Suppressor macrophage (primary cell): ENCODE data around the gene FRAT1.

Experiments used
- DNase-seq, 4 experiments: peaks; one replicate each; pipeline ENCODE4 v3.0.0-alpha.2; 2020 to 2022

Gene FRAT1

GRCh38 chr10:97307866-97308780 lies 10.9 kb upstream of the FRAT1 start:
- no peak for DNase-seq

- DNase-seq = peak in 1 of 4 experiments; percentile 40
Observed at GRCh38 chr10:97311111-97311626, 7.9 kb upstream of the FRAT1 start.

DNA sequence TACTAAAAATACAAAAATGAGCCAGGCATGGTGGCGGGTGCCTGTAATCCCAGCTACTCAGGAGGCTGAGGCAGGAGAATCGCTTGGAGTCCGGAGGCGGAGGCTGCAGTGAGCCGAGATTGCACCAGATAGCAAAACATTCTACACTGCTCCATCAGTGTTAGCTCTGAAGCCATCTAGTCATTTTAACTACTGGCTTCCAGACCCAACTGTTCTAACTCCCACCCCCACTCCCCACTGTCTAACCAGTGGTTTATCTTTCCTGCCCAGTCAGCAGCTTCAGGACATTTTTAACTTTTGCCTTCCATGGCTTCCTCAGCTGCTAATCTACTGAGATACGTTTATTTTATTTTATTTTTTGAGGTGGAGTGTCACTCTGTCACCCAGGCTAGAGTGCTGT lies 6.2 kb upstream of the FRAT1 start:
- no peak for DNase-seq

GRCh38 chr10:97314671-97315070 lies 4.4 kb upstream of the FRAT1 start:
- no peak for DNase-seq

- peak; percentile 67 to 84 (median 74) for DNase-seq
Observed at GRCh38 chr10:97319671-97320479, 804 bp downstream of the FRAT1 start.

GRCh38 chr10:97320480-97321031 lies 1.5 kb downstream of the FRAT1 start:
- DNase-seq = no peak

- peak; percentile 85 to 91 (median 89) for DNase-seq
Observed at GRCh38 chr10:97321032-97321803, 2.1 kb downstream of the FRAT1 start.

GRCh38 chr10:97321804-97322190 lies 2.7 kb downstream of the FRAT1 start:
- no peak for DNase-seq

- DNase-seq = no peak
Observed at GRCh38 chr10:97323501-97323900, 4.4 kb downstream of the FRAT1 start.

DNA sequence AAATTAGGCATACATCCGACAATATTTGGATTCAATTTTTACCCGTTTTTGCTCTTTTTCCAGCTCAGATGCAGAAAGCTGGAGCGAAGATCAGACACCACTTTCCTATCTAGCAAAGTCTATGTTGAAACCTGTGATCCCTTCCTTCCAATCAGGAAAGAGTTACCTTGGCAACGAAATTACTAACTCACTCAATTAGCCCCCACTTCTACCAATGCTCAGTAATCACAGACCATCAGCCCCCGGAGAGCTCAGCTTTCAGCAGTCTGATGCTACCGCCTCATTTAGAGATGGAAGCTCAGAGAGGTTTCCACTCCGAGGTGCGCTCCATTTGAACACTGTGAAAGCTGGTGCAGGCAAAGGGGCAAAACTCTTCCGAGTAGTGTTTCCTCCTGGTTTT lies 6.7 kb downstream of the FRAT1 start:
- no peak for DNase-seq

- DNase-seq = no peak
Observed at GRCh38 chr10:97327348-97328294, 8.6 kb downstream of the FRAT1 start.

DNA sequence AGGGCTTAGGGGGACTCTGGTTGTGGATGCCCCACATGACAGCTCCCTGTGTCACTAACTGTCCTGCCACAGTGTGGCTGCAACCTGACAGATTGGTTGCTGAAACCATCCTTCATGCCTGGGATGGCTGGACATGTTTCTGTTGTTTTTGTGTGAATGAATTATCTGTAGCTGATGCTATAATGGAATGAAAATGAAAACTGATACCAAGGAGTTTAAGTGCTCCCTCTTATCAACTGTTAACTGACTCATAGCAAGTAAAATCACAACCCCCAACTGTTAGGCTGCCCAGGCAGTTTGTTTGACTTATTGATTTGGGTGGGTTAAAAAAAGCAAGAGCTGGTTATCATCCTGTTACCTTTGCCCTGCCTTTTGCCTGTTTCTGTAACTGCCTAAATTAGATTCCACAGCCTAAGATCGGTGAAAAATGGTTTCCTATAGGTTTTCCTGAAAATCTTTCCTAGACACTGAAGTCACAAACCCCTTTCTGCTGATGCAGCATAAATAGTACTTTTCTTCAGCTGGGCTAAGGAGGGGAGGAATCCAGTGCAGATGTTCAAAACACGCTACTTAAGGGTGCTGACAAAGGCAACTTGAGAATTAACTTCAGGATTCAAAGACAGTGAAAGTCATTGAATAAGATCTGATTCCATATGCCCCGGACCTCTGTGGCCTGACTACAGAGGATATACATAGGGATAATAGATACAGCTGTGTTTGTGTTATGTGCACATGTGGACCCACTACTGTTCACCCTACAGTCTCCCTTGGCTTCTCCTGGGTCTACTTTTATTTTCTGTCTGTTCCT lies 9.8 kb downstream of the FRAT1 start:
- no peak for DNase-seq

- peak in 2 of 4 experiments; percentile 35 to 51 for DNase-seq
Observed at GRCh38 chr10:97329766-97330165, 10.7 kb downstream of the FRAT1 start.

- DNase-seq = no peak
Observed at GRCh38 chr10:97331153-97331703, 12.2 kb downstream of the FRAT1 start.

- DNase-seq = peak; percentile 67 to 78 (median 76)
Observed at GRCh38 chr10:97332591-97333350, 13.7 kb downstream of the FRAT1 start.

DNA sequence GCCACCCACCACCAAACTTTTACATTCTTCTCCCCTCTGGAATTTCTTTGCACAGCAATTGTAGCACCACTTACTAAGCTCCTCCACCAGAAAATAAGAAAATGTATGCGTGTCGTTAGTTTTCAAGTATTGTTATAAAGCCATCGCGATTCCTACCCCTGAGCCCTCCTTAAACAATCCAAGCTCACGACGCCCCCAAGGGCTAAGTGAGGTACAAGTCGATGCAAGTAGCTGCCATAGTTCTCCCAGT lies 14.2 kb downstream of the FRAT1 start:
- no peak for DNase-seq

GRCh38 chr10:97333601-97334369 lies 14.7 kb downstream of the FRAT1 start:
- peak; percentile 90 to 94 (median 93) for DNase-seq

- DNase-seq = peak; percentile 91 to 97 (median 94)
Observed at GRCh38 chr10:97334370-97335175, 15.5 kb downstream of the FRAT1 start, which contains the start of gene FRAT2. Gene FRAT2 (minus strand): TSS chr10:97334729. CDS start chr10:97334572, 157 bp downstream.
